ENCODE measurements around the gene CSNK2A2. TPM values are rescaled to one million over a fixed set of nuclear protein-coding genes. Genes with fewer than 3 reads are reported as not detected.

Gene CSNK2A2
- total RNA-seq, result 10 to 100 TPM; 54.0 to 78.7 TPM

DNA sequence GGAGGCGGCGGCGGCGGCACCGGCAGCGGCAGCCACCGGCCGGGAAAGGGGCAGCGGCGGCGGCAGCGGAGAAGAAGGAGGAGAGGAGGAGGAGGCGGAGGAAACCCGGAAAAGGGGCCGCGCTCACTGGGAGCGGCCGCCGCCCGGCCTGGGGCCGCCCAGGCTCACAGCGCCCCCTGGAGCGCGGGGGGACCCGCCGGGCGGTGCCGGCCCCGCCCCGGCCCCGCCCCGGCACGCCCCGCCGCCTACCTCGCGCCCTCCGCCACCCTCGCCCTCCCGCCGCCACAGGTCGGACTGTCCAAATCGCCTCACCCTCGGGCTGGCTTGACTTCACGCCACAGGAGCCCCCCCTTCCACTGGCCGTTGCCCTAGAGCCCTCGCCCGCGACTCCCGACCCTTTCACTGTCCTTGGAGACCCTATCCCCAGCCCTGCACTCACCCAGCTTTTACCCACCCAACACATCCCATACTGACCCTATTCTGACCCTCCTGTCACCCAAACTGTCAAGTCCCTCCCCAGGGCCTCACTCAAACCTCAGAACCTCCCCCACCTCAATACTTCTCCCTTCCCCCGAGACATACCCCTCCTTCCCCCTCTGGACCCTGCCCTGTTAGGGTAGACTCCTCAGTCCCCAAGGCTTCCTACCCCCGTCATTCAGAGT, at the start of gene CSNK2A2:
TSS of gene CSNK2A2 (minus strand) at position 85 of the 662 bp plus-strand sequence. CDS start 370 bp downstream, outside the sequence.
- Mint-ChIP-seq H3K9me3 (no peaks in the 10 kb centered on the region), H3K4me1 (peaks cover 32% of the 10 kb centered on the region), H3K4me3 (peak within 1 kb of the TSS; percentile 91), H3K27me3 (peaks cover 8% of the 10 kb centered on the region), H3K36me3 (ENCODE audit: low read depth) (peaks cover 41% of the 10 kb centered on the region), H3K27ac (peak within 1 kb of the TSS; percentile 88)
- ATAC-seq (replicated peaks), result peak; percentile 95

DNA sequence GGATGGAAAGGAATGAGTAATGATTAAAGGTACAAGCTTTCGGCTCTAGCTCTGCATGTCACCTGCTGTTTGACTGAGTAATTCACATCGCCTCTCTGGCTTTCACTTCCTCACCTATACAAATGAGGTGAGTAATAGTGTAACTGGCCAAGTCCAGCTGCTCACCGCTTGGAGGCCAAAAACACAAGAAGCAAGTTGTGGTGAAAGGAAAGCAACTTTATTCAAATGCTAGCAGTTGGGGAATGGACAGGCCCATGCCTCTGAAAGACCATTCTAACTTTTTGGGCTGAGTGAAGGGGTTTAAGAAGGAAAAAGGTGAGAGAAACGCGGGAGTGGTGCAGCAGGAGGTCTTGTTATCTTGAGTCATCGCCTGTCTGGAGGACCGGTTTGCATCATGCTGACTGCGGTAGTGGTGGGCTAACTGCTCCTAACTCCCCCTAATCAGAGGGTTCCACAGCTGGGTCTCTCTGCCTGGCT, 45.7 kb upstream of the CSNK2A2 start:
- peaks cover 5% of the 10 kb centered on the region for H3K4me1 Mint-ChIP-seq
- no peaks in the 10 kb centered on the region for H3K36me3 Mint-ChIP-seq (ENCODE audit: low read depth)
- peak; percentile 88 for ATAC-seq (replicated peaks)
- H3K27ac Mint-ChIP-seq, result no peak overlapping the region
- no peak overlapping the region for H3K4me3 Mint-ChIP-seq
- H3K9me3 Mint-ChIP-seq, result no peaks in the 10 kb centered on the region
- peaks cover 31% of the 10 kb centered on the region for H3K27me3 Mint-ChIP-seq

DNA sequence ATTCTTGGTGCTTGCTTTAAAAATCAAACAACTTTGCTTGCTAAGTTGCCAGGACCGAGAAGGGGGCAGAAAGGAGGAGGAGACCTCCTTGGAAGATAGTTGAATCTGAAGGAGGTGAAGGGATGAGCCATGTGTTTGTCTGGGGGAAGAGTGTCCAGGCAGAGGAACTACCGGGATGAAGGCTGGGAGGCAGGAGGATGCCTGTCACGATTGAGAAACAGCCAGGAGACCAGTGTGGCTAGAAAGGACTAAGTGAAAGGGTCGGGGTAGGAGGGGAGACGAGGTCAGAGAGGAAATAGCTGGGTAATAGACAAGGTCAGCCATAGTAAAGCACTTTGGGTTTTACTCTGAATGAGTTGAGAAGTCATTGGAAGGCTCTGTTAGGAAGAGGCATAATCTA, 38.9 kb upstream of the CSNK2A2 start:
- no peak for ATAC-seq (replicated peaks)
- Mint-ChIP-seq H3K27ac (peak overlapping the region; percentile 5), H3K9me3 (no peaks in the 10 kb centered on the region), H3K4me1 (peaks cover 9% of the 10 kb centered on the region), H3K36me3 (ENCODE audit: low read depth) (no peaks in the 10 kb centered on the region), H3K27me3 (peaks cover 30% of the 10 kb centered on the region), H3K4me3 (peak overlapping the region; percentile 86)

DNA sequence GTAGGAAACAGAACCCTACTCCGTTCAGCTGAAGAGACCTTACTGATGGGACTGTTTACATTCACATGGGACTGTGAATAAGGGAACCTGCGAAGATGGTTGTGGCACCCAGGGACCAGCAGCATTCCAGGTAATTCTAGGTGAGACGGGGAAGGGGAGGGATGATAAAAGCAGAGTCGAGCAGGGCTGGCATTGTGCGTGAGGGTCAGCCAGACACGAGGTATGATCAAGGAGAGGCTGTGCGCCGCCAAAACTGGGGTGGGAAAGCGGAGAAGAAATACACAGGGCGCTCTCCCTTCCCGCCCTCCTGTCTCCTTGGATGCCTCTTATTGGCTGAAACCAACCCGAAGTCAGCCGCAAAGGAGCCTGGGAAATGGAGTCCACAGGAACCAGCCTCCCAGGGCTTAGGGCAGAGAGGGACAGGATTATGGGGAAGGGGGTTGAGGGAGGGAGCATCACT, 38.4 kb upstream of the CSNK2A2 start:
- Mint-ChIP-seq H3K9me3 (no peaks in the 10 kb centered on the region), H3K4me3 (peak overlapping the region; percentile 86), H3K36me3 (ENCODE audit: low read depth) (no peaks in the 10 kb centered on the region), H3K27ac (peak overlapping the region; percentile 5), H3K4me1 (peaks cover 9% of the 10 kb centered on the region), H3K27me3 (peaks cover 25% of the 10 kb centered on the region)
- peak; percentile 100 for ATAC-seq (replicated peaks)

DNA sequence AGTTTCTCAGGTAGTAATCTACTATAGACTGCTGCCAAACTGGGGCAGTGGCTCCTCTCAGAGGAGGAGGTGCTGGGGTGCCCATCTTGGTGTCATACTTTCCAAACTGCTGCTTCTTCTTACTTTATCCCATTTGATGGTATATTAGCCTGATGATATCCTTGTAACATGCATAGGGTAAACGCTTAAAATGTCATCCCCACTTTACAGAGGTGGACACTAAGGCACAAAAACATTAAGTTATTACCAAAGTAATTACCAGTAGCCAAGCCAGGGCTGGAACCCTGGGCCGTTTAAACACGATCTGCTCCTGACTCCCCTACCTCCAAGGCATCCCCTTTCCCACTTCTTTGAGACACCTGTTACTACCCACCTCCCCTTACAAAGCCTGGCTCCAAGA, 37.8 kb upstream of the CSNK2A2 start:
- H3K4me3 Mint-ChIP-seq, result peak overlapping the region; percentile 86
- H3K36me3 Mint-ChIP-seq (ENCODE audit: low read depth), result no peaks in the 10 kb centered on the region
- H3K9me3 Mint-ChIP-seq, result no peaks in the 10 kb centered on the region
- ATAC-seq (replicated peaks), result no peak
- peaks cover 24% of the 10 kb centered on the region for H3K27me3 Mint-ChIP-seq
- H3K4me1 Mint-ChIP-seq, result peaks cover 9% of the 10 kb centered on the region
- no peak overlapping the region for H3K27ac Mint-ChIP-seq

DNA sequence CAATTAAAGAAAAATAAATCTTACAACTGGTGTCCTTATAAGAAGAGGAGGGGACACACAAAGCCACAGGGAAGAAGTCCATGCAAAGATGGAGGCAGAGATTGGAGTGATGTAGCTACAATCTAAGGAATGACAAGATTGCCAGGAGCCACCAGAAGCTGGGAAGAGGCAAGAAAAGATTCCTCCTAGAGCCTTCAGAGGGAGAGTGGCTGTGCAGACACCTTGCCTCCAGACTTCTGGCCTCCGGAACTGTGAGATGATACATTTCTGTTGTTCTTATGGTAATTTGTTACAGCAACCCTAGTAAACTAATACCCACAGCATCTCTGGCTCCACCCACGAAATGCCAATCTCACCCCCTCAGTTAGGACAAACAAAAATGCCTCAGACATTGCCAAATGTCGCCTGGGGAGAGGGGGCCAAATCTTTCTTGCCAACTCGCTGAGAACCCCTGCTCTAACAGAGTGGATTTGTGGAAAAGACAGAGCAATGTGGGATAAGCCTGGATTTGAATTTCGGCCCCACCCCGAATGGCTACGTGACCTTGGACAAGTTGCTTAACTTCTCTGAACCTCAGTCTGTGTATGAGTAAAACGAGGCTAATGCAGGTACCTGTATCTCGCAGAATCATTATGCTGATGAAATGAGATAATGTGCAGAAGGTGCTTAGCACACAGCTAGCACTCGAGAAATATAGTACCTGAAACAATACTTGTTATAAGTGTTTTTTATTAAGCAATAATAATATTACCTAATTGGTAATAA, 37.1 kb upstream of the CSNK2A2 start:
- peaks cover 24% of the 10 kb centered on the region for H3K27me3 Mint-ChIP-seq
- H3K36me3 Mint-ChIP-seq (ENCODE audit: low read depth), result no peaks in the 10 kb centered on the region
- H3K4me3 Mint-ChIP-seq, result no peak overlapping the region
- H3K4me1 Mint-ChIP-seq, result peaks cover 9% of the 10 kb centered on the region
- H3K9me3 Mint-ChIP-seq, result no peaks in the 10 kb centered on the region
- ATAC-seq (replicated peaks), result no peak
- no peak overlapping the region for H3K27ac Mint-ChIP-seq

DNA sequence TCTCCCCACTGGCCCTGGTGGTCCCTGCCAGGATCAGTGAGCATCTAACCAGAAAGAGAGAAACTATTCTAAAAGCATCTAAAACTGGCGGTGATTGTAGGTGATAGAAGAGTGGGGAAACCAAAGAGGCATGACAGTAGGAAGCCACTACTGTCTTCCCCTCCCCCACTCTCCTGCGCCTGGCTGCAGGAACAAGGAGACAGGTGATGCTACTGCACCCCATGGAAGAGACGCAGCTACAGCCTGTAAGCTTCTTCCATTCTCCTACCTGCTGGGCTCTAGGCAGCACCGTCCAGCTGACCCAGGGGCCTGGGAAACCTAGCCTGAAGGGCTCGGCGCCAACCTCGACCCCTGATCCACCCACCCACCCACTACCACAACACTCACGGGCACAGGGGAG, 32.4 kb upstream of the CSNK2A2 start:
- no peak overlapping the region for H3K27ac Mint-ChIP-seq
- H3K4me1 Mint-ChIP-seq, result no peaks in the 10 kb centered on the region
- ATAC-seq (replicated peaks), result no peak
- H3K9me3 Mint-ChIP-seq, result no peaks in the 10 kb centered on the region
- no peak overlapping the region for H3K4me3 Mint-ChIP-seq
- no peaks in the 10 kb centered on the region for H3K36me3 Mint-ChIP-seq (ENCODE audit: low read depth)
- peaks cover 20% of the 10 kb centered on the region for H3K27me3 Mint-ChIP-seq

DNA sequence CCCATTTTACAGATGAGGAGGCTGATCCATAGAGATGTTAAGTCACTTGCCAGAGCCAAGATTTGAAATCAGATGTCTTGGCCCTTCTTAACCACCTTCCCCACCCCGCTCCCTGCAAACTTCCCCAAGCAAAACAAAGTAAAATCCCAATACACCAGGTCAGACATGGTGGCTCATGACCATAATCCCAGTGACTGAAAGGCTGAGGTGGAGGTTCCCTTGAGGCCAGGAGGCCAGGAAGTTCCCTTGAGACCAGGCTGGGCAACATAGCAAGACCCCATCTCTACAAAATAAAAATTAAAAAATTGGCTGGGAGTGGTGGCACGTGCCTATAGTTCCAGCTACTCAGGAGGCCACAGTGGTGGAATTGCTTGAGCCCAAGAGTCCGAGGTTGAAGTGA, 28.9 kb upstream of the CSNK2A2 start:
- H3K27me3 Mint-ChIP-seq, result peaks cover 16% of the 10 kb centered on the region
- ATAC-seq (replicated peaks), result no peak

DNA sequence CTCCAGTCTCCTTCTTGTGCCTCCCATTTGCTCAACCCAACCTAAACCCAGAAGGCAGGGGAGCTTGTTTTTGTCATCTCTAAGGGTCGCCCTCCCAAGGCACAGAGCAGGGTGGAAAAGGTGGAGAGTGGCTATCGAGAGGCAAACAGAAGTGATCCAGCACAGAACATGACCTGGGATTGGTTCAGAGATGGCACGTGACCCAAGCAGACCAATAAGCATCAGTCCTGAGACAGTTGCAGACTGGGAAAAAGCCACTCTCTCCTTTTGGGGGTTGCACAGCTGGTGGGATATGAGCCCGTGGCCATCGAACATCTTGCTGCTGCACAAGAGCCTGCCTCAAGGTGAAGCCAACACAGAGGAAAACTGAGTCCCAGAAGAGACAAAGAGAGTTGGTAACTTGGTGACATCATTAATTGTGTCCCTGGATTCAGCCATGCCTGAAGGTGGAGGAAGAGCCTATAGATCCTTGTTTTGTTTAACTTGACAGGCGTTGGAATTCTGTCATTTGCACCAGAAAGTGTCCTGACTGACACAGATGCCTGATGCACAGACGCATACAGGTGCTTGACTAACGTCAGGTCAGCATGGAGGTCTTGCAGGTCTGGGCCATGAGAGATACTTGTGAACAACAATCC, 28.2 kb upstream of the CSNK2A2 start:
- Mint-ChIP-seq H3K9me3 (no peaks in the 10 kb centered on the region), H3K4me3 (no peak overlapping the region), H3K36me3 (ENCODE audit: low read depth) (no peaks in the 10 kb centered on the region), H3K27me3 (peaks cover 16% of the 10 kb centered on the region), H3K27ac (no peak overlapping the region), H3K4me1 (no peaks in the 10 kb centered on the region)
- no peak for ATAC-seq (replicated peaks)

More for the DNA sequence above, 28.9 kb upstream of the CSNK2A2 start:
- H3K36me3 Mint-ChIP-seq (ENCODE audit: low read depth), result no peaks in the 10 kb centered on the region
- H3K4me3 Mint-ChIP-seq, result no peak overlapping the region
- no peaks in the 10 kb centered on the region for H3K9me3 Mint-ChIP-seq
- no peaks in the 10 kb centered on the region for H3K4me1 Mint-ChIP-seq
- H3K27ac Mint-ChIP-seq, result no peak overlapping the region

DNA sequence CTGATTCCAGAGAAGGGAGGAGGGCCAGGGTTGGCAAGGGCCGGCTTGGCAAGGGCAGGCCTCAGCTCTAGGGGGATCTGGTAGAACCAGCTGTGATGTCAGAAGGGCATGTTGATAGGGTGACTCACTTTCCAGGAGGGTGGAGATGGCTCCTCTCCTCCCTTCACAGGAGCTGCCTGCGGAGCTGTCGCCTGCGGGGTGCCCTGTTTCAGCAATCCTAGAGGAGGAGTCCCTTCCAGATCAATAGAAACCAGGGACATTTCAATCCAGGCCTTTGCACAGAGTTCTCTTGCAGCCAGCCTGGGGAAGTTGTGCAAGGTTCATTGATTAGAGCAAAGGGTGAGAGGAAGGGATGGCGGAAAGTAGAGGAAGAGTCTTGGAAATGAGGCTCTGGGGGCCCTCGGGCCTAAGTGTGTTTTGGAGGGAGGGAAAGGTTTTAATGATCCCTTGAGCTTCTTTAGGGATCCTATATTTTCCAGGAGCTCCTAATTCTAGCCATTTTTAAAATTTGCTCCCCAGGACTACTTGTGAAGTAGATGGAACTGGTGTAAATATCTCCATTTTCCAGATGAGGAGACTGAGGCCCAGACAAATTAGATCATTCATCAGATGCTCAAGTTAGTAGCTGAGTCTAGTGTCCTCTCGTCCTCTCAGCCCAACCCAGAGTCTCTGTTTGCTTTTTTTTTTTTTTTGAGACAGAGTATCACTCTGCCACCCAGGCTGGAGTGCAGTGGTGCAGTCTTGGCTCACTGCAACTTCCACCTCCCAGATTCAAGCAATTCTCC, 24.8 kb upstream of the CSNK2A2 start:
- no peak for ATAC-seq (replicated peaks)
- H3K27me3 Mint-ChIP-seq, result peaks cover 23% of the 10 kb centered on the region
- no peaks in the 10 kb centered on the region for H3K4me1 Mint-ChIP-seq
- no peak overlapping the region for H3K27ac Mint-ChIP-seq
- peaks cover 5% of the 10 kb centered on the region for H3K9me3 Mint-ChIP-seq
- no peaks in the 10 kb centered on the region for H3K36me3 Mint-ChIP-seq (ENCODE audit: low read depth)
- no peak overlapping the region for H3K4me3 Mint-ChIP-seq

DNA sequence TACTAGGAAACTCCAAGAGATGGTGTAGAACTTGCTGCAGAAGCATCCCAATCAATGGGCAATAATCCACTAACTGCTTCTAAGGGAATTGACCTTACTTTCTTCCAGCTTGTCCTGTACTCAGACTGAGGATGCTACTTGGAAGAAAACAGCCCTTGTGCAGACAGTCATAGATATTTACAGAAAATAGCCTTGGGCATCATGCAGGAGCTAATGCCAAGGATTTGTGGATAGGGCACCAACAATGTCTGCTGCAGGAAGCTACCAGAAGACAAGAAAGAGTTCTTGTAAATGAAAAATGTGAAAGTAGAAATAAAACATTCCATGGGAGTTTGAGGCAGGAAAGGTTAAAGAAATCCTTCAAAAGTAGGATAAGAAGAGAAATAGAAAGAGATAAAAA, 21.5 kb upstream of the CSNK2A2 start:
- peaks cover 19% of the 10 kb centered on the region for H3K27me3 Mint-ChIP-seq
- H3K4me1 Mint-ChIP-seq, result no peaks in the 10 kb centered on the region
- ATAC-seq (replicated peaks), result no peak
- H3K36me3 Mint-ChIP-seq (ENCODE audit: low read depth), result no peaks in the 10 kb centered on the region
- H3K4me3 Mint-ChIP-seq, result no peak overlapping the region
- H3K9me3 Mint-ChIP-seq, result peaks cover 5% of the 10 kb centered on the region
- H3K27ac Mint-ChIP-seq, result no peak overlapping the region

DNA sequence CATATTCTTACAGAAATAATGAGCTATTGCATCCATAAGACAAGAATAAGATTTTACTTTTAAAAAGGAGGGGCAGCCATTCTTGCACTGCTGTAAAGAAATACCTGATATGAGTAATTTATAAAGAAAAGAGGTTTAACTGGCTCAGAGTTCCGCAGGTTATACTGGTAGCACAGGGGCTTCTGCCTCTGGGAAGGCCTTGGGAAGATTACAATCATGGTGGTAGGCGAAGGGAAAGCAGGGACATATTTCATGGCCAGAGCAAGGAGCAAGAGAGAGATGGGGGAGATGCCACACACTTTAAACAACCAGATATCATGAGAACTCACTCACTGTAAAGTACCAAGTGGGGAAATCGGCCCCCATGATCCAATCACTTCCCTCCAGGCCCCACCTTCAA, 20.9 kb upstream of the CSNK2A2 start:
- no peak overlapping the region for H3K4me3 Mint-ChIP-seq
- peaks cover 5% of the 10 kb centered on the region for H3K9me3 Mint-ChIP-seq
- no peaks in the 10 kb centered on the region for H3K4me1 Mint-ChIP-seq
- peaks cover 17% of the 10 kb centered on the region for H3K27me3 Mint-ChIP-seq
- H3K27ac Mint-ChIP-seq, result no peak overlapping the region
- H3K36me3 Mint-ChIP-seq (ENCODE audit: low read depth), result no peaks in the 10 kb centered on the region
- ATAC-seq (replicated peaks), result no peak

DNA sequence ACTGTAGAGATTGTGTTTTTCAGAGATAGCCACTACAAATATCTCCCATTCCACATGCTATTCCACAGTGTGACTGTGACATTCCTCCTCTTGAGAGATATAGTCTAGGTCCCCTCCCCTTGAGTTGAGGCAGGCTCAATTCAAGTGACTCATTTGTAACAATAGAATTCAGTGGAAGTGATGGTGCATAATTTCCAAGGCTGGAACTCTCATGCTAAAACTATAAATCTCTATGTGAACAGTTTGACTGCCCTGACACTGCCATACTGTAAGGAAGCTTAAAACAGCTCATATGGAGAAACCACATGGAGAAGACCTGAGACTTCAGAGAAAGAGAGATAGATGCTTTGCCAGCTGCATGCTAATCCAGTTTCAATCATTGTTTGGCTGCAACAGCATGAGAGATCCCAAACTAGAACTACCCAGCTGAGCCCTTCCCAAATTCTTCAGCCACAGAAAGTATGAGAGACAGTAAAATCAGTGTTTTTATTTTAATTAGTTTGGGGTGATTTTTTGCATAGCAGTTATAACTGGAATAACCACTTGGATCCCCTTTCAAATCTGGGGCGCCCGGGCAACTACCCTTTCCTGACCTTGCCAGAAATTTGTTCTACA, 19.5 kb upstream of the CSNK2A2 start:
- no peak for ATAC-seq (replicated peaks)
- H3K36me3 Mint-ChIP-seq (ENCODE audit: low read depth), result no peaks in the 10 kb centered on the region

More for the DNA sequence above, 19.5 kb upstream of the CSNK2A2 start:
- Mint-ChIP-seq H3K4me3 (no peak overlapping the region), H3K27me3 (peaks cover 26% of the 10 kb centered on the region), H3K9me3 (peaks cover 5% of the 10 kb centered on the region), H3K4me1 (no peaks in the 10 kb centered on the region), H3K27ac (no peak overlapping the region)

Measured in activated T-helper 17 cell treated with anti-CD3 and anti-CD28 coated beads, Interleukin-2, amount 50 U/mL, for 72 hours (primary cell).